ENCODE data around the gene AOPEP. TPM values are rescaled to one million over a fixed set of nuclear protein-coding genes. Genes with fewer than 3 reads are reported as not detected.

Gene AOPEP
- total RNA-seq, 1 experiment from 2014 or later = 15.0 TPM

DNA sequence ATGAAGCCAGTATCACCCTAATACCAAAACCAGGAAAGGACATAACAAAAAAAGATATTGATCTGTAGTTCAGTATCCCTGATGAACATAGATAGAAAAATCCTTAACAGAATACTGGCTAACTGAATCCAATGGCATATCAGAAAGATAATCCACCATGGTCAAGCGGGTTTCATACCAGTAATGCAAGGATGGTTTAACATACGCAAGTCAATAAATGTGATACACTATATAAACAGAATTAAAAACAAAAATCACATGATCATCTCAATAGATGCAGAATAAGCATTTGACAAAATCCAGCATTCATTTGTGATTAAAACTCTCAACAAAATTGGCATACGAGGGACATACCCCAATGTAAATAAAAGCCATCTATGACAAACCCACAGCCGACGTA, 110.9 kb downstream of the AOPEP start:
- H3K23me2 ChIP-seq (ENCODE audit: insufficient read length, low read depth, low read length, poor library complexity, severe bottlenecking) = no peaks in the 10 kb centered on the region
- H3K79me1 ChIP-seq (ENCODE audit: insufficient read depth, low read depth, low read length, poor library complexity, severe bottlenecking) = no peaks in the 10 kb centered on the region
- H2BK20ac ChIP-seq (ENCODE audit: low read depth, low read length, poor library complexity, severe bottlenecking) = no peak overlapping the region
- no peak overlapping the region for H3K4me2 ChIP-seq (ENCODE audit: insufficient read depth, insufficient read length, low read length)
- no peak overlapping the region for H3K14ac ChIP-seq (ENCODE audit: insufficient read depth, low read length)
- WGBS (ENCODE audit: extremely low coverage, insufficient read length, low lambda C conversion rate) = no CpG with 5 or more reads among the region's 5 CpGs
- no peak overlapping the region for H4K8ac ChIP-seq (replicated peaks; ENCODE audit: insufficient read length, low read depth, low read length)
- no peak overlapping the region for H3K27ac ChIP-seq (ENCODE audit: insufficient read length, low read depth, low read length)
- no peaks in the 10 kb centered on the region for H3K27me3 ChIP-seq (ENCODE audit: insufficient read depth, low read length)
- no peaks in the 10 kb centered on the region for H3K9me3 ChIP-seq (ENCODE audit: control insufficient read depth, low read depth, low read length)
- no peak overlapping the region for H2BK15ac ChIP-seq (ENCODE audit: low read depth, low read length)
- Mint-ChIP-seq H3K27ac (no peak overlapping the region), H3K36me3 (ENCODE audit: insufficient read depth in 1 of 3, low read depth in 3 of 3) (peaks cover 3 to 15% (median 6%) of the 10 kb centered on the region in 3 experiments; a peak in 4 of 7 replicates), H3K4me1 (no peaks in the 10 kb centered on the region), H3K4me3 (no peak overlapping the region), H3K9me3 (peaks cover 10% of the 10 kb centered on the region in 2 experiments; a peak in 4 of 5 replicates), H3K27me3 (ENCODE audit: low read depth) (no peaks in the 10 kb centered on the region)
- no peak overlapping the region for H3K18ac ChIP-seq (ENCODE audit: insufficient read length, low read depth, low read length)
- H2AFZ ChIP-seq (ENCODE audit: low read length) = no peak overlapping the region
- H3K9ac ChIP-seq (ENCODE audit: extremely low read depth, insufficient read length, low read length) = no peak overlapping the region
- no peaks in the 10 kb centered on the region for H4K20me1 ChIP-seq (ENCODE audit: control insufficient read depth, insufficient read depth, insufficient read length)
- H2BK12ac ChIP-seq (ENCODE audit: insufficient read length, low read depth, low read length) = no peak overlapping the region
- no peak overlapping the region for H3K4ac ChIP-seq (ENCODE audit: low read depth, low read length)
- H2AK5ac ChIP-seq (ENCODE audit: insufficient read length, low read length) = no peak overlapping the region
- H2BK120ac ChIP-seq (ENCODE audit: low read depth, low read length, poor library complexity, severe bottlenecking) = no peak overlapping the region
- H4K5ac ChIP-seq (ENCODE audit: insufficient read length, low read depth, low read length) = no peak overlapping the region
- no peak overlapping the region for H2BK5ac ChIP-seq (ENCODE audit: insufficient read length, low read length)
- no peak overlapping the region for H4K91ac ChIP-seq (ENCODE audit: insufficient read length, low read depth, low read length)
- no peak overlapping the region for H3K23ac ChIP-seq (ENCODE audit: insufficient read length, low read depth, low read length)
- no peak overlapping the region for H3K56ac ChIP-seq (ENCODE audit: insufficient read length, low read depth, low read length)
- H3K79me2 ChIP-seq (ENCODE audit: insufficient read depth, low read length) = no peaks in the 10 kb centered on the region
- H3K4me1 ChIP-seq (ENCODE audit: insufficient read depth, low read length) = no peaks in the 10 kb centered on the region
- no peak overlapping the region for H3T11ph ChIP-seq (ENCODE audit: low read length)
- TF ChIP-seq, protein P1, sequence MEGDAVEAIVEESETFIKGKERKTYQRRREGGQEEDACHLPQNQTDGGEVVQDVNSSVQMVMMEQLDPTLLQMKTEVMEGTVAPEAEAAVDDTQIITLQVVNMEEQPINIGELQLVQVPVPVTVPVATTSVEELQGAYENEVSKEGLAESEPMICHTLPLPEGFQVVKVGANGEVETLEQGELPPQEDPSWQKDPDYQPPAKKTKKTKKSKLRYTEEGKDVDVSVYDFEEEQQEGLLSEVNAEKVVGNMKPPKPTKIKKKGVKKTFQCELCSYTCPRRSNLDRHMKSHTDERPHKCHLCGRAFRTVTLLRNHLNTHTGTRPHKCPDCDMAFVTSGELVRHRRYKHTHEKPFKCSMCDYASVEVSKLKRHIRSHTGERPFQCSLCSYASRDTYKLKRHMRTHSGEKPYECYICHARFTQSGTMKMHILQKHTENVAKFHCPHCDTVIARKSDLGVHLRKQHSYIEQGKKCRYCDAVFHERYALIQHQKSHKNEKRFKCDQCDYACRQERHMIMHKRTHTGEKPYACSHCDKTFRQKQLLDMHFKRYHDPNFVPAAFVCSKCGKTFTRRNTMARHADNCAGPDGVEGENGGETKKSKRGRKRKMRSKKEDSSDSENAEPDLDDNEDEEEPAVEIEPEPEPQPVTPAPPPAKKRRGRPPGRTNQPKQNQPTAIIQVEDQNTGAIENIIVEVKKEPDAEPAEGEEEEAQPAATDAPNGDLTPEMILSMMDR (conservative IDR thresholded peaks at IDR 0.05) = no peak
- no peak for DNase-seq
